Measurements from ENCODE around the gene EDC4.

EDC4 gene

DNA sequence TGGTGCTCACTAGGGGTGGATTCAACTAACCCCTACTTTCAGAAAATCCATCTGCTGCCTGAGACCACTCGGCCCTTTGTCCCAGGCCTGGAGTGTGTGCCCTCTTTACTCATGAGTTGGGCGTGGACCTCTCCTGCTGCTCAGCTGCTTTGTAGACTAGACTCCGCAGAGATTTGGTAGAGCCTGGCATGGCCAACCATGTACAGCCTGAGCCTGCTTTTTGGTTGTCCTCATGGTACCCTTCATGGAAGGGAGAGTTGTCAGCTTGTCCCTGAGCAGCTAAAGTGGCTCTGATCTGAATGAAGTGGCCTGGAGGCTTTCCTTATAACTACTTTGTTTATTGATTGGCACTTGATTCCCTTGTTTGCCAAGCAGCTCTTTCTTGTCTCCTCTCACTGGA lies 1.5 kb downstream of the EDC4 start:
- H2AK5ac ChIP-seq (ENCODE audit: low read depth, low read length) = no peak overlapping the region
- H3K79me1 ChIP-seq (ENCODE audit: low read depth, low read length) = peaks cover 8% of the 10 kb centered on the region
- H3K18ac ChIP-seq (ENCODE audit: low read length) = no peak overlapping the region
- H2BK120ac ChIP-seq (ENCODE audit: low read depth, low read length) = no peak overlapping the region
- WGBS, 2 donors (ENCODE audit: extremely low coverage in 2 of 2, insufficient read length in 2 of 2, insufficient replicate concordance in 1 of 2) = no CpG with 5 or more reads among the region's 3 CpGs
- H4K91ac ChIP-seq (ENCODE audit: low read depth, low read length, poor library complexity) = no peak overlapping the region
- no peak overlapping the region for H3K14ac ChIP-seq (ENCODE audit: low read length)
- peak overlapping the region in 1 of 2 donors; percentile 77 for H3K4me3 ChIP-seq (ENCODE audit: low read length in 2 of 2)
- no peak overlapping the region for H2BK5ac ChIP-seq (ENCODE audit: low read length)
- no peak for DNase-seq (ENCODE audit: low spot score)
- no peak overlapping the region for H4K8ac ChIP-seq (ENCODE audit: low read depth, low read length)
- H3K23ac ChIP-seq (ENCODE audit: low read depth, low read length, poor library complexity) = no peak overlapping the region
- no peak overlapping the region for H2AFZ ChIP-seq (ENCODE audit: low read length)
- no peak overlapping the region for H3K4me2 ChIP-seq (ENCODE audit: insufficient read depth, low read length, poor library complexity, severe bottlenecking)
- no peak overlapping the region for H3K4ac ChIP-seq (ENCODE audit: low read length)
- peaks cover 45 to 77% of the 10 kb centered on the region in 2 donors for H3K36me3 ChIP-seq (replicated peaks in 1 of 2; ENCODE audit: control insufficient read depth in 2 of 2, insufficient read depth in 2 of 2, low read length in 2 of 2)
- no peaks in the 10 kb centered on the region for H3K9me3 ChIP-seq (replicated peaks in 1 of 2; ENCODE audit: control insufficient read depth in 2 of 2, insufficient read depth in 1 of 2, low read depth in 1 of 2, low read length in 2 of 2)
- H2BK15ac ChIP-seq (ENCODE audit: low read length) = no peak overlapping the region
- no peak overlapping the region for H3K27ac ChIP-seq (replicated peaks; ENCODE audit: low read length)
- no peak overlapping the region for H3K9ac ChIP-seq (ENCODE audit: low read depth, low read length, poor library complexity)
- H2BK12ac ChIP-seq (ENCODE audit: low read length) = no peak overlapping the region
- no peaks in the 10 kb centered on the region for H3K27me3 ChIP-seq (ENCODE audit: control insufficient read depth in 3 of 3, insufficient read depth in 3 of 3, low read depth in 1 of 3, low read length in 3 of 3)
- H3K4me1 ChIP-seq (ENCODE audit: control insufficient read depth in 2 of 2, insufficient read depth in 1 of 2, low read depth in 1 of 2, low read length in 2 of 2) = peaks cover 8 to 10% of the 10 kb centered on the region in 2 donors

DNA sequence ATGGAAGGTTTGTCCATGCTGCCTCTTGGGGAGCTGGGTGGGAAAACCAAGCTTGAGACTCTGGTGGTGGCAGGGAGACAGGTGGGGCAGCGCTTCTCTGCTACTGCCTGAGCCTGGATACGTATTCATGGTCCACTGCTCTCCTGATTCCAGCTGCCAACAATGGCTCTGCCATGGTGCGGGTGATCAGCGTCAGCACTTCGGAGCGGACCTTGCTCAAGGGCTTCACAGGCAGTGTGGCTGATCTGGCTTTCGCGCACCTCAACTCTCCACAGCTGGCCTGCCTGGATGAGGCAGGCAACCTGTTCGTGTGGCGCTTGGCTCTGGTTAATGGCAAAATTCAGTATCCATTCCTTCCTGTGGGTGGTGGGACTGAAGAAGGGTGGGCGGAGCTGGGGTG lies 4.2 kb downstream of the EDC4 start:
- H3K4me1 ChIP-seq (ENCODE audit: control insufficient read depth in 2 of 2, insufficient read depth in 1 of 2, low read depth in 1 of 2, low read length in 2 of 2) = peaks cover 8 to 10% of the 10 kb centered on the region in 2 donors
- no peak for DNase-seq (ENCODE audit: low spot score)
- H3K36me3 ChIP-seq (replicated peaks in 1 of 2; ENCODE audit: control insufficient read depth in 2 of 2, insufficient read depth in 2 of 2, low read length in 2 of 2) = peaks cover 58 to 79% of the 10 kb centered on the region in 2 donors
- no peak overlapping the region for H2AFZ ChIP-seq (ENCODE audit: low read length)
- H3K27ac ChIP-seq (replicated peaks; ENCODE audit: low read length) = no peak overlapping the region
- H2BK12ac ChIP-seq (ENCODE audit: low read length) = no peak overlapping the region
- H3K4me2 ChIP-seq (ENCODE audit: insufficient read depth, low read length, poor library complexity, severe bottlenecking) = no peak overlapping the region
- no peaks in the 10 kb centered on the region for H3K27me3 ChIP-seq (ENCODE audit: control insufficient read depth in 3 of 3, insufficient read depth in 3 of 3, low read depth in 1 of 3, low read length in 3 of 3)
- WGBS, 2 donors (ENCODE audit: extremely low coverage in 2 of 2, insufficient read length in 2 of 2, insufficient replicate concordance in 1 of 2) = no CpG with 5 or more reads among the region's 11 CpGs
- H4K8ac ChIP-seq (ENCODE audit: low read depth, low read length) = no peak overlapping the region
- H3K79me1 ChIP-seq (ENCODE audit: low read depth, low read length) = peaks cover 11% of the 10 kb centered on the region
- no peak overlapping the region for H3K4ac ChIP-seq (ENCODE audit: low read length)
- no peak overlapping the region for H4K91ac ChIP-seq (ENCODE audit: low read depth, low read length, poor library complexity)
- no peak overlapping the region for H2AK5ac ChIP-seq (ENCODE audit: low read depth, low read length)
- H3K9ac ChIP-seq (ENCODE audit: low read depth, low read length, poor library complexity) = no peak overlapping the region
- H3K14ac ChIP-seq (ENCODE audit: low read length) = no peak overlapping the region
- H3K9me3 ChIP-seq (replicated peaks in 1 of 2; ENCODE audit: control insufficient read depth in 2 of 2, insufficient read depth in 1 of 2, low read depth in 1 of 2, low read length in 2 of 2) = peaks cover 0 to 1% of the 10 kb centered on the region in 2 donors
- H2BK120ac ChIP-seq (ENCODE audit: low read depth, low read length) = no peak overlapping the region
- no peak overlapping the region for H2BK5ac ChIP-seq (ENCODE audit: low read length)
- no peak overlapping the region for H2BK15ac ChIP-seq (ENCODE audit: low read length)
- no peak overlapping the region for H3K4me3 ChIP-seq (ENCODE audit: low read length in 2 of 2)
- H3K23ac ChIP-seq (ENCODE audit: low read depth, low read length, poor library complexity) = peak overlapping the region; percentile 1
- H3K18ac ChIP-seq (ENCODE audit: low read length) = no peak overlapping the region

DNA sequence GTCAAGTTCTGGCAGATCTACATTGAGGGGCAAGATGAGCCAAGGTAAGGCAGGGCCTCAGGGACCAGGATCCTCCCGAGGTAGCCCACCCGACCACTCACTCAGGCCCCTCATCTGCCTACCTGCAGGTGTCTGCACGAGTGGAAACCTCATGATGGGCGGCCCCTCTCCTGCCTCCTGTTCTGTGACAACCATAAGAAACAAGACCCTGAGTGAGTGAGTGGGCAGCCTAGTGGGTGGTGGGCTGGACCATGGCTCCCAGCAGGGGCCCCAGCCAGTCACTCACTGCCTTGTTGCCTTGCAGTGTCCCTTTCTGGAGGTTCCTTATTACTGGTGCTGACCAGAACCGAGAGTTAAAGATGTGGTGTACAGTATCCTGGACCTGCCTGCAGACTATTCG lies 5.4 kb downstream of the EDC4 start:
- H3K36me3 ChIP-seq (replicated peaks in 1 of 2; ENCODE audit: control insufficient read depth in 2 of 2, insufficient read depth in 2 of 2, low read length in 2 of 2) = peaks cover 70 to 85% of the 10 kb centered on the region in 2 donors
- no peak overlapping the region for H3K14ac ChIP-seq (ENCODE audit: low read length)

DNA sequence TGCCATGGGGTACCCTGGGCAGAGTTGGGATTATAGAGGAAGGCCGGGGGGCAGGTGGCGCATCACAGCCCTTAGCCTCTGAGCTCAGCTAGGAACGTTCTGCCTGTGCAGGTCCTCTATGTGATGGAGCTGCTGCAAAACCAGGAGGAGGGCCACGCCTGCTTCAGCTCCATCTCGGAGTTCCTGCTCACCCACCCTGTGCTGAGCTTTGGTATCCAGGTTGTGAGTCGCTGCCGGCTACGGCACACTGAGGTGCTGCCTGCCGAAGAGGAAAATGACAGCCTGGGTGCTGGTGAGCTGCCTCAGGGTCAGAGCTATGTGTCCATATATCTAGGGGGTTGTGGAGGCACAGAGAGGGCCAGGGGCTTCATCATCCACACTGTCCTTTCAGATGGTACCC lies 6.0 kb downstream of the EDC4 start:
- H4K8ac ChIP-seq (ENCODE audit: low read depth, low read length) = no peak overlapping the region
- H3K4me3 ChIP-seq (ENCODE audit: low read length in 2 of 2) = no peak overlapping the region
- H2BK12ac ChIP-seq (ENCODE audit: low read length) = no peak overlapping the region
- H2AFZ ChIP-seq (ENCODE audit: low read length) = no peak overlapping the region
- no peaks in the 10 kb centered on the region for H3K27me3 ChIP-seq (ENCODE audit: control insufficient read depth in 3 of 3, insufficient read depth in 3 of 3, low read depth in 1 of 3, low read length in 3 of 3)
- no peak overlapping the region for H2BK15ac ChIP-seq (ENCODE audit: low read length)
- H3K4me1 ChIP-seq (ENCODE audit: control insufficient read depth in 2 of 2, insufficient read depth in 1 of 2, low read depth in 1 of 2, low read length in 2 of 2) = peaks cover 4 to 6% of the 10 kb centered on the region in 2 donors
- no peak overlapping the region for H3K23ac ChIP-seq (ENCODE audit: low read depth, low read length, poor library complexity)
- no peak overlapping the region for H3K27ac ChIP-seq (replicated peaks; ENCODE audit: low read length)
- WGBS, 2 donors (ENCODE audit: extremely low coverage in 2 of 2, insufficient read length in 2 of 2, insufficient replicate concordance in 1 of 2) = no CpG with 5 or more reads among the region's 9 CpGs
- no peak for DNase-seq (ENCODE audit: low spot score)
- H3K36me3 ChIP-seq (replicated peaks in 1 of 2; ENCODE audit: control insufficient read depth in 2 of 2, insufficient read depth in 2 of 2, low read length in 2 of 2) = peaks cover 73 to 91% of the 10 kb centered on the region in 2 donors
- H4K91ac ChIP-seq (ENCODE audit: low read depth, low read length, poor library complexity) = no peak overlapping the region
- H3K79me1 ChIP-seq (ENCODE audit: low read depth, low read length) = peaks cover 14% of the 10 kb centered on the region
- no peak overlapping the region for H3K4ac ChIP-seq (ENCODE audit: low read length)
- H3K9me3 ChIP-seq (replicated peaks in 1 of 2; ENCODE audit: control insufficient read depth in 2 of 2, insufficient read depth in 1 of 2, low read depth in 1 of 2, low read length in 2 of 2) = peaks cover 0 to 1% of the 10 kb centered on the region in 2 donors
- no peak overlapping the region for H2BK5ac ChIP-seq (ENCODE audit: low read length)
- H2AK5ac ChIP-seq (ENCODE audit: low read depth, low read length) = no peak overlapping the region
- no peak overlapping the region for H2BK120ac ChIP-seq (ENCODE audit: low read depth, low read length)
- H3K4me2 ChIP-seq (ENCODE audit: insufficient read depth, low read length, poor library complexity, severe bottlenecking) = no peak overlapping the region
- H3K9ac ChIP-seq (ENCODE audit: low read depth, low read length, poor library complexity) = no peak overlapping the region
- no peak overlapping the region for H3K14ac ChIP-seq (ENCODE audit: low read length)
- no peak overlapping the region for H3K18ac ChIP-seq (ENCODE audit: low read length)

More for the DNA sequence above, 5.4 kb downstream of the EDC4 start:
- Histone ChIP-seq H3K23ac (ENCODE audit: low read depth, low read length, poor library complexity) (no peak overlapping the region), H2AFZ (ENCODE audit: low read length) (no peak overlapping the region), H3K4ac (ENCODE audit: low read length) (no peak overlapping the region), H2BK12ac (ENCODE audit: low read length) (no peak overlapping the region), H3K18ac (ENCODE audit: low read length) (no peak overlapping the region), H4K91ac (ENCODE audit: low read depth, low read length, poor library complexity) (no peak overlapping the region), H3K27me3 (ENCODE audit: control insufficient read depth in 3 of 3, insufficient read depth in 3 of 3, low read depth in 1 of 3, low read length in 3 of 3) (no peaks in the 10 kb centered on the region), H3K4me3 (ENCODE audit: low read length in 2 of 2) (no peak overlapping the region), H3K79me1 (ENCODE audit: low read depth, low read length) (peaks cover 14% of the 10 kb centered on the region), H3K9ac (ENCODE audit: low read depth, low read length, poor library complexity) (no peak overlapping the region), H4K8ac (ENCODE audit: low read depth, low read length) (no peak overlapping the region), H2AK5ac (ENCODE audit: low read depth, low read length) (no peak overlapping the region), H3K4me1 (ENCODE audit: control insufficient read depth in 2 of 2, insufficient read depth in 1 of 2, low read depth in 1 of 2, low read length in 2 of 2) (peaks cover 7 to 8% of the 10 kb centered on the region in 2 donors), H2BK120ac (ENCODE audit: low read depth, low read length) (no peak overlapping the region), H3K4me2 (ENCODE audit: insufficient read depth, low read length, poor library complexity, severe bottlenecking) (no peak overlapping the region), H2BK15ac (ENCODE audit: low read length) (no peak overlapping the region), H3K27ac (replicated peaks; ENCODE audit: low read length) (no peak overlapping the region), H3K9me3 (replicated peaks in 1 of 2; ENCODE audit: control insufficient read depth in 2 of 2, insufficient read depth in 1 of 2, low read depth in 1 of 2, low read length in 2 of 2) (peaks cover 0 to 1% of the 10 kb centered on the region in 2 donors), H2BK5ac (ENCODE audit: low read length) (no peak overlapping the region)
- DNase-seq (ENCODE audit: low spot score) = no peak
- WGBS, 2 donors (ENCODE audit: extremely low coverage in 2 of 2, insufficient read length in 2 of 2, insufficient replicate concordance in 1 of 2) = no CpG with 5 or more reads among the region's 6 CpGs
